Measurements from ENCODE around the gene SH3RF3. TPM values are rescaled to one million over a fixed set of nuclear protein-coding genes. Genes with fewer than 3 reads are reported as not detected.

The SH3RF3 gene
- total and polyA plus RNA-seq, 2 donors (not counting 1 experiment from before 2014, with no cell fraction given) = 8.3 to 10.1 TPM

- no peak for DNase-seq (ENCODE audit: low read depth in 2 of 2)
- Histone ChIP-seq H2AFZ (ENCODE audit: low read length) (no peak overlapping the region), H3K4me3 (replicated peaks in 1 of 4; ENCODE audit: control extremely low read depth in 1 of 4, insufficient read depth in 1 of 4, low read depth in 3 of 4, low read length in 4 of 4) (no peak overlapping the region), H3K9ac (ENCODE audit: insufficient read depth, low read length) (no peak overlapping the region), H3K36me3 (ENCODE audit: control insufficient read depth, insufficient read depth, low read length) (no peaks in the 10 kb centered on the region), H3K27me3 (ENCODE audit: control insufficient read depth, insufficient read depth, low read length) (no peaks in the 10 kb centered on the region), H3K4me2 (ENCODE audit: extremely low read depth, insufficient read depth, low read length) (no peak overlapping the region), H3K27ac (ENCODE audit: insufficient read depth, low read length) (no peak overlapping the region), H4K20me1 (ENCODE audit: control insufficient read depth, extremely low read depth, insufficient read depth, low read length) (peaks cover 2% of the 10 kb centered on the region), H3K9me3 (ENCODE audit: control insufficient read depth, insufficient read depth, low read depth, low read length) (no peaks in the 10 kb centered on the region), H3K4me1 (ENCODE audit: control insufficient read depth, extremely low read depth, insufficient read depth, low read length) (peaks cover 2% of the 10 kb centered on the region), H3K79me2 (ENCODE audit: control insufficient read depth, insufficient read depth, low read length) (peaks cover under 1% of the 10 kb centered on the region)
- TF ChIP-seq, protein P1, sequence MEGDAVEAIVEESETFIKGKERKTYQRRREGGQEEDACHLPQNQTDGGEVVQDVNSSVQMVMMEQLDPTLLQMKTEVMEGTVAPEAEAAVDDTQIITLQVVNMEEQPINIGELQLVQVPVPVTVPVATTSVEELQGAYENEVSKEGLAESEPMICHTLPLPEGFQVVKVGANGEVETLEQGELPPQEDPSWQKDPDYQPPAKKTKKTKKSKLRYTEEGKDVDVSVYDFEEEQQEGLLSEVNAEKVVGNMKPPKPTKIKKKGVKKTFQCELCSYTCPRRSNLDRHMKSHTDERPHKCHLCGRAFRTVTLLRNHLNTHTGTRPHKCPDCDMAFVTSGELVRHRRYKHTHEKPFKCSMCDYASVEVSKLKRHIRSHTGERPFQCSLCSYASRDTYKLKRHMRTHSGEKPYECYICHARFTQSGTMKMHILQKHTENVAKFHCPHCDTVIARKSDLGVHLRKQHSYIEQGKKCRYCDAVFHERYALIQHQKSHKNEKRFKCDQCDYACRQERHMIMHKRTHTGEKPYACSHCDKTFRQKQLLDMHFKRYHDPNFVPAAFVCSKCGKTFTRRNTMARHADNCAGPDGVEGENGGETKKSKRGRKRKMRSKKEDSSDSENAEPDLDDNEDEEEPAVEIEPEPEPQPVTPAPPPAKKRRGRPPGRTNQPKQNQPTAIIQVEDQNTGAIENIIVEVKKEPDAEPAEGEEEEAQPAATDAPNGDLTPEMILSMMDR (conservative IDR thresholded peaks at IDR 0.05 in 1 of 2, IDR thresholded peaks at IDR 0.05 in 1 of 2; ENCODE audit: low read depth in 1 of 2, low read length in 2 of 2) = no peak
- TF ChIP-seq EZH2 (IDR thresholded peaks at IDR 0.05; ENCODE audit: low read length, missing control alignments) = no peak
Measured at GRCh38 chr2:109367683-109368082, 238.7 kb downstream of the SH3RF3 start.

DNA sequence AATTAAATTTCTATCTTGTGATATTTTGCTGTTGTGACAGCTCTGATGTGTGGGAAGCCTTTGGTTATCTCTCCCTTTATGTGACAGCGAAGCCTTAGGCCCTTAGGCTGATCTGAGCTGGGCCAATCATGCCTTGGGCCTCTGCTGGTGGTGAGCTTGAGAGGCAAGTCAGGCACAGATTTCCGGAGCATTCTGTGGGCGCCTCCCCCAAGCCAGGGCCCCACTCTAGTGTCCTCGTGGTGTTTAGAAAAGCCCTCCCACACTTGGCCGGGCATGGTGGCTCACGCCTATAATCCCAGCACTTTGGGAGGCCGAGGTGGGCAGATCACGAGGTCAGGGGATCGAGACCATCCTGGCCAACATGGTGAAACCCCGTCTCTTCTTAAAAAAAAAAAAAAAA lies 239.8 kb downstream of the SH3RF3 start:
- Histone ChIP-seq H3K27me3 (ENCODE audit: control insufficient read depth, insufficient read depth, low read length) (no peaks in the 10 kb centered on the region), H3K4me3 (replicated peaks in 1 of 4; ENCODE audit: control extremely low read depth in 1 of 4, insufficient read depth in 1 of 4, low read depth in 3 of 4, low read length in 4 of 4) (no peak overlapping the region), H3K4me2 (ENCODE audit: extremely low read depth, insufficient read depth, low read length) (no peak overlapping the region), H3K4me1 (ENCODE audit: control insufficient read depth, extremely low read depth, insufficient read depth, low read length) (peaks cover 2% of the 10 kb centered on the region), H4K20me1 (ENCODE audit: control insufficient read depth, extremely low read depth, insufficient read depth, low read length) (no peaks in the 10 kb centered on the region), H2AFZ (ENCODE audit: low read length) (no peak overlapping the region), H3K36me3 (ENCODE audit: control insufficient read depth, insufficient read depth, low read length) (no peaks in the 10 kb centered on the region), H3K9ac (ENCODE audit: insufficient read depth, low read length) (no peak overlapping the region), H3K27ac (ENCODE audit: insufficient read depth, low read length) (no peak overlapping the region), H3K9me3 (ENCODE audit: control insufficient read depth, insufficient read depth, low read depth, low read length) (no peaks in the 10 kb centered on the region), H3K79me2 (ENCODE audit: control insufficient read depth, insufficient read depth, low read length) (no peaks in the 10 kb centered on the region)
- TF ChIP-seq, protein P1 (conservative IDR thresholded peaks at IDR 0.05 in 1 of 2, IDR thresholded peaks at IDR 0.05 in 1 of 2; ENCODE audit: low read depth in 1 of 2, low read length in 2 of 2) = no peak
- DNase-seq (ENCODE audit: low read depth in 2 of 2) = no peak

- H3K36me3 ChIP-seq (ENCODE audit: control insufficient read depth, insufficient read depth, low read length) = peaks cover 4% of the 10 kb centered on the region
- H3K4me3 ChIP-seq (replicated peaks in 1 of 4; ENCODE audit: control extremely low read depth in 1 of 4, insufficient read depth in 1 of 4, low read depth in 3 of 4, low read length in 4 of 4) = no peak overlapping the region
- no peak for DNase-seq (ENCODE audit: low read depth in 2 of 2)
- no peak overlapping the region for H3K27ac ChIP-seq (ENCODE audit: insufficient read depth, low read length)
- TF ChIP-seq, protein P1 (conservative IDR thresholded peaks at IDR 0.05 in 1 of 2, IDR thresholded peaks at IDR 0.05 in 1 of 2; ENCODE audit: low read depth in 1 of 2, low read length in 2 of 2) = no peak
- no peak for TF ChIP-seq EZH2 (IDR thresholded peaks at IDR 0.05; ENCODE audit: low read length, missing control alignments)
- no peaks in the 10 kb centered on the region for H3K9me3 ChIP-seq (ENCODE audit: control insufficient read depth, insufficient read depth, low read depth, low read length)
- H2AFZ ChIP-seq (ENCODE audit: low read length) = no peak overlapping the region
- no peak overlapping the region for H3K4me2 ChIP-seq (ENCODE audit: extremely low read depth, insufficient read depth, low read length)
- H3K27me3 ChIP-seq (ENCODE audit: control insufficient read depth, insufficient read depth, low read length) = no peaks in the 10 kb centered on the region
- no peak overlapping the region for H3K9ac ChIP-seq (ENCODE audit: insufficient read depth, low read length)
- H3K79me2 ChIP-seq (ENCODE audit: control insufficient read depth, insufficient read depth, low read length) = no peaks in the 10 kb centered on the region
- no peaks in the 10 kb centered on the region for H4K20me1 ChIP-seq (ENCODE audit: control insufficient read depth, extremely low read depth, insufficient read depth, low read length)
- H3K4me1 ChIP-seq (ENCODE audit: control insufficient read depth, extremely low read depth, insufficient read depth, low read length) = no peaks in the 10 kb centered on the region
Measured at GRCh38 chr2:109369671-109370191, 240.7 kb downstream of the SH3RF3 start.

Measured in fibroblast of lung (primary cell).